HepG2 (cell line): ENCODE data around the gene ASF1B. TPM values are rescaled to one million over a fixed set of nuclear protein-coding genes. Genes with fewer than 3 reads are reported as not detected.

Experiments used
- ATAC-seq: fragments of 200-7000 bp; cut with Tn5 transposase; 3 replicates; pipeline ENCODE4 v1.9.1; 2020; ENCODE audit warnings: mild to moderate bottlenecking, moderate library complexity
- BruUV-seq: library from RNA; stranded (reverse); fragments of 400-500 nt; replicated peaks from 2 replicates; lab custom pipeline; 2021; lab: Mats Ljungman, UMichigan
- CTCF ChIA-PET: fragments of 300-600 bp; formaldehyde crosslinking; extraction: SDS; loops from one replicate; lab custom pipeline; 2021; ENCODE audit warnings: low total read pairs, inconsistent platforms, low intra/inter-chr PET ratio; lab: Yijun Ruan, JAX
- POLR2A ChIA-PET: fragments of 350-600 bp; sonication (Branson Sonifier 250); formaldehyde crosslinking; loops from one replicate; lab custom pipeline; 2020; ENCODE audit warnings: antibody characterized with exemption, inconsistent platforms; lab: Yijun Ruan, JAX
- DNase-seq: peaks from one replicate; pipeline ENCODE4 v3.0.0-alpha.2; 2015; ENCODE audit warnings: low spot score
- FAIRE-seq: peaks from 3 replicates; lab custom pipeline; 2011; peaks lifted over from hg19 to GRCh38; lab: Jason Lieb, UNC
- H2AFZ ChIP-seq: one replicate; pipeline ENCODE4 v1.6.1; 2011; ENCODE audit warnings: low read length, inconsistent platforms
- H3K27ac ChIP-seq: fragments of 300-600 bp; 3 replicates; pipeline ENCODE4 v1.8.0; 2011; ENCODE audit warnings: mixed run types, mild to moderate bottlenecking, mixed read lengths, low read length, inconsistent platforms; ENCODE audit not compliant: insufficient read depth; ENCODE audit errors: extremely low read length
- H3K27me3 ChIP-seq, 2 experiments: fragments of 200-600 bp in 1 of 2; 2 replicates in 1 of 2; 3 replicates in 1 of 2; pipeline versions ENCODE4 v1.6.0 to v1.8.0; 2011; ENCODE audit warnings: low read length in 2 of 2, mild to moderate bottlenecking in 2 of 2, moderate library complexity in 2 of 2, inconsistent platforms in 1 of 2; ENCODE audit not compliant: insufficient read depth in 2 of 2, control insufficient read depth in 1 of 2
- H3K36me3 ChIP-seq, 2 experiments: fragments of 200-600 bp in 1 of 2; replicated peaks in 1 of 2; 2 replicates in 1 of 2; 3 replicates in 1 of 2; pipeline versions ENCODE4 v1.5.1 to v1.8.0; 2011; ENCODE audit warnings: low read length in 2 of 2, inconsistent platforms in 1 of 2; ENCODE audit not compliant: insufficient read depth in 2 of 2, control insufficient read depth in 1 of 2
- H3K4me1 ChIP-seq: 2 replicates; pipeline ENCODE4 v1.5.1; 2012; ENCODE audit warnings: low read length, inconsistent platforms; ENCODE audit not compliant: insufficient read depth
- H3K4me2 ChIP-seq: 2 replicates; pipeline ENCODE4 v1.6.0; 2011; ENCODE audit warnings: low read depth, low read length, inconsistent platforms
- H3K4me3 ChIP-seq, 3 experiments: fragments of 200-600 bp in 1 of 3; sonication (generic), shearing (Covaris generic) in 1 of 3; replicated peaks in 1 of 3; 2 replicates each; pipeline ENCODE4 v1.5.1; 2011 to 2016; ENCODE audit warnings: low read length in 3 of 3, inconsistent platforms in 2 of 3, low read depth in 2 of 3, mild to moderate bottlenecking in 2 of 3, control low read depth in 1 of 3, mixed read lengths in 1 of 3; ENCODE audit not compliant: insufficient read depth in 1 of 3
- H3K79me2 ChIP-seq: one replicate; pipeline ENCODE4 v1.6.1; 2011; ENCODE audit warnings: low read length, inconsistent platforms; ENCODE audit not compliant: insufficient read depth
- H3K9ac ChIP-seq: 2 replicates; pipeline ENCODE4 v1.6.0; 2011; ENCODE audit warnings: mild to moderate bottlenecking, low read depth, low read length, inconsistent platforms; ENCODE audit not compliant: insufficient read depth
- H3K9me3 ChIP-seq: 2 replicates; pipeline ENCODE4 v1.5.1; 2012; ENCODE audit warnings: mild to moderate bottlenecking, low read length
- H4K20me1 ChIP-seq: 2 replicates; pipeline ENCODE4 v1.6.0; 2011; ENCODE audit warnings: inconsistent platforms, mild to moderate bottlenecking, low read length, moderate library complexity; ENCODE audit not compliant: insufficient read depth
- CC2D1A ChIP-seq: sonication (generic); formaldehyde crosslinking; IDR thresholded peaks from 2 replicates; pipeline ENCODE4 v1.8.1; 2023; ENCODE audit warnings: mild to moderate bottlenecking, missing genetic modification reagents
- CTCF ChIP-seq: sonication (generic); formaldehyde crosslinking; IDR thresholded peaks from 2 replicates; pipeline ENCODE4 v1.5.0; 2020; ENCODE audit warnings: mild to moderate bottlenecking, missing genetic modification reagents, moderate library complexity
- EED ChIP-seq: sonication (generic); formaldehyde crosslinking; IDR thresholded peaks from 2 replicates; pipeline ENCODE4 v1.5.0; 2020; ENCODE audit warnings: mild to moderate bottlenecking, missing genetic modification reagents
- HNF4G ChIP-seq, 2 experiments: sonication (generic) in 1 of 2; formaldehyde crosslinking in 1 of 2; IDR thresholded peaks; 2 replicates each; pipeline versions ENCODE4 v1.4.0 to v1.6.1; 2011 to 2020; ENCODE audit warnings: borderline replicate concordance in 2 of 2, low read depth in 2 of 2, mild to moderate bottlenecking in 2 of 2, low read length in 1 of 2, missing genetic modification reagents in 1 of 2, moderate library complexity in 1 of 2
- IKZF1 ChIP-seq: fragments of 450-650 bp; IDR thresholded peaks from 2 replicates; pipeline ENCODE4 v1.7.1; 2016
- MBD4 ChIP-seq: IDR thresholded peaks from 2 replicates; pipeline ENCODE4 v1.6.1; 2012; ENCODE audit warnings: low read length, inconsistent platforms, borderline replicate concordance
- PRDM15 ChIP-seq: sonication (generic); formaldehyde crosslinking; IDR thresholded peaks from 2 replicates; pipeline ENCODE4 v1.4.0; 2020; ENCODE audit warnings: missing genetic modification reagents
- RBFOX2 ChIP-seq: fragments of 200-400 bp; formaldehyde crosslinking; IDR thresholded peaks from 2 replicates; pipeline ENCODE4 v1.6.1; 2017; ENCODE audit warnings: low read depth, mild to moderate bottlenecking, low read length
- SMYD3 ChIP-seq: sonication (generic); formaldehyde crosslinking; IDR thresholded peaks from 2 replicates; pipeline ENCODE4 v1.8.1; 2023; ENCODE audit warnings: mild to moderate bottlenecking, missing genetic modification reagents
- SNAI1 ChIP-seq: sonication (generic); formaldehyde crosslinking; IDR thresholded peaks from 2 replicates; pipeline ENCODE4 v1.5.0; 2020; ENCODE audit warnings: mild to moderate bottlenecking, missing genetic modification reagents, borderline replicate concordance
- TEF ChIP-seq: sonication (generic); formaldehyde crosslinking; IDR thresholded peaks from 2 replicates; pipeline ENCODE4 v1.5.0; 2020; ENCODE audit warnings: missing genetic modification reagents
- ZBTB7B ChIP-seq: sonication (generic); formaldehyde crosslinking; IDR thresholded peaks from 2 replicates; pipeline ENCODE4 v1.4.0; 2020; ENCODE audit warnings: missing genetic modification reagents
- ZNF230 ChIP-seq: sonication (generic); formaldehyde crosslinking; IDR thresholded peaks from 2 replicates; pipeline ENCODE4 v1.4.0; 2020; ENCODE audit warnings: mild to moderate bottlenecking, missing genetic modification reagents
- ZNF256 ChIP-seq: sonication (generic); formaldehyde crosslinking; conservative IDR thresholded peaks from 2 replicates; pipeline ENCODE4 v1.4.0; 2020; ENCODE audit warnings: missing genetic modification reagents
- ZNF431 ChIP-seq: sonication (generic); formaldehyde crosslinking; IDR thresholded peaks from 2 replicates; pipeline ENCODE4 v1.9.0; 2022; ENCODE audit warnings: missing genetic modification reagents, low read depth, mild to moderate bottlenecking, borderline replicate concordance
- ZNF672 ChIP-seq: sonication (generic); formaldehyde crosslinking; IDR thresholded peaks from 2 replicates; pipeline ENCODE4 v1.8.1; 2022; ENCODE audit warnings: missing genetic modification reagents
- ZNF816 ChIP-seq: sonication (generic); formaldehyde crosslinking; IDR thresholded peaks from 2 replicates; pipeline ENCODE4 v1.8.0; 2022; ENCODE audit warnings: missing genetic modification reagents, mild to moderate bottlenecking, borderline replicate concordance
- WGBS: methylation state at CpG from one replicate; pipeline ENCODE4 v1.1.6; 2017; ENCODE audit warnings: low lambda C conversion rate; 5-methylcytosine and 5-hydroxymethylcytosine counted together
- in situ Hi-C: cut with HindIII; loops from 2 replicates; pipeline ENCODE4 v1.10.0; 2017; ENCODE audit warnings: low pct_unique_long_range_greater_than_20kb; ENCODE audit not compliant: extremely low pct_ligation_motif_present
- intact Hi-C: fragments of 100-400 bp; cut with micrococcal nuclease; formaldehyde crosslinking; loops from one replicate; pipeline ENCODE4 v1.10.0; 2022; ENCODE audit not compliant: unreplicated experiment
- polyA plus RNA-seq, 8 experiments: library from polyadenylated mRNA; depleted of rRNA in 3 of 8; stranded (reverse) in 7 of 8; unstranded in 1 of 8; fragments of >200 nt; fragmentation: Illumina TruSeq in 4 of 8; extraction: Trizol in 4 of 8; gene quantifications; 2 replicates each; pipeline versions ENCODE4 v1.2.1 to v1.2.3, GENCODE V29; 2011 to 2016; ENCODE audit warnings: low read depth in 4 of 8, missing spikeins in 1 of 8, mixed read lengths in 1 of 8; ENCODE audit not compliant: insufficient read depth in 1 of 8
- total RNA-seq, 5 experiments: library from RNA; depleted of rRNA; stranded (reverse); fragments of >200 nt; fragmentation: Illumina TruSeq; extraction: Trizol; gene quantifications; 2 replicates each; pipeline ENCODE4 v1.2.3, GENCODE V29; 2016; ENCODE audit warnings: low read depth in 1 of 5

Gene ASF1B
- total and polyA plus RNA-seq, 2 of the 13 experiments (the other 11 are each of a cell fraction or from before 2014, with no cell fraction given), result 18.2 to 24.8 TPM

GRCh38 chr19:14168993-14169392, 32.6 kb upstream of the ASF1B start:
- H3K4me1 ChIP-seq, result no peaks in the 10 kb centered on the region
- POLR2A ChIA-PET, result no interaction called here

More at GRCh38 chr19:14168993-14169392, 32.6 kb upstream of the ASF1B start:
- H3K4me3 ChIP-seq, result no peak overlapping the region
- H3K27ac ChIP-seq, result no peak overlapping the region
- DNase-seq (no peak), FAIRE-seq (no peak), ATAC-seq (no peak)
- CTCF ChIA-PET, result no interaction called here
- no peaks in the 10 kb centered on the region for H4K20me1 ChIP-seq
- TF ChIP-seq CC2D1A (CRISPR knock-in tag) (no peak), ZNF816 (CRISPR knock-in tag) (no peak), CTCF (CRISPR knock-in tag) (no peak), ZNF672 (CRISPR knock-in tag) (no peak), HNF4G (IDR thresholded peaks at IDR 0.05; ENCODE audit: borderline replicate concordance, low read depth, low read length) (no peak), HNF4G (CRISPR knock-in tag; IDR thresholded peaks at IDR 0.05; ENCODE audit: borderline replicate concordance, low read depth) (no peak), RBFOX2 (no peak), ZBTB7B (CRISPR knock-in tag) (no peak), SNAI1 (no peak), TEF (CRISPR knock-in tag) (no peak), IKZF1 (no peak), EED (no peak), ZNF256 (CRISPR knock-in tag) (no peak), PRDM15 (CRISPR knock-in tag) (no peak), ZNF230 (CRISPR knock-in tag) (no peak), MBD4 (no peak), ZNF431 (CRISPR knock-in tag) (no peak), SMYD3 (CRISPR knock-in tag) (no peak)
- no peaks in the 10 kb centered on the region for H3K27me3 ChIP-seq
- intact Hi-C loops (no loop called here), in situ Hi-C loops (no loop called here)
- no peaks in the 10 kb centered on the region for H3K79me2 ChIP-seq
- H3K9me3 ChIP-seq, result no peaks in the 10 kb centered on the region
- no peak overlapping the region for H3K9ac ChIP-seq
- WGBS, result 82% methylated on average over 12 of the region's 12 CpGs
- no peak overlapping the region for H2AFZ ChIP-seq
- BruUV-seq, result no TSS peak
- H3K36me3 ChIP-seq, result no peaks in the 10 kb centered on the region
- H3K4me2 ChIP-seq, result no peak overlapping the region
